HepG2 (cell line): Measurements from ENCODE around the gene IQUB. TPM values are rescaled to one million over a fixed set of nuclear protein-coding genes. Genes with fewer than 3 reads are reported as not detected.

Source experiments
- HNF1A ChIP-seq, 2 experiments: sonication (generic) in 1 of 2; formaldehyde crosslinking in 1 of 2; IDR thresholded peaks; 2 replicates each; pipeline versions ENCODE4 v1.4.0 to v1.6.1; 2016 to 2020; ENCODE audit warnings: borderline replicate concordance in 1 of 2, low read depth in 1 of 2, mild to moderate bottlenecking in 1 of 2, missing genetic modification reagents in 1 of 2
- PBX3 ChIP-seq: sonication (generic); formaldehyde crosslinking; IDR thresholded peaks from 2 replicates; pipeline ENCODE4 v1.8.1; 2023; ENCODE audit warnings: missing genetic modification reagents, inconsistent platforms, borderline replicate concordance
- RNF219 ChIP-seq: sonication (generic); formaldehyde crosslinking; IDR thresholded peaks from 2 replicates; pipeline ENCODE4 v1.5.0; 2020; ENCODE audit warnings: mild to moderate bottlenecking, missing genetic modification reagents
- ZNF225 ChIP-seq: sonication (generic); formaldehyde crosslinking; IDR thresholded peaks from 2 replicates; pipeline ENCODE4 v1.4.0; 2020; ENCODE audit warnings: mild to moderate bottlenecking, missing genetic modification reagents
- ZNF557 ChIP-seq: sonication (generic); formaldehyde crosslinking; IDR thresholded peaks from 2 replicates; pipeline ENCODE4 v1.4.0; 2020; ENCODE audit warnings: missing genetic modification reagents
- ZNF790 ChIP-seq: sonication (generic); formaldehyde crosslinking; IDR thresholded peaks from 2 replicates; pipeline ENCODE4 v1.8.0; 2022; ENCODE audit warnings: missing genetic modification reagents, mild to moderate bottlenecking, borderline replicate concordance
- polyA plus RNA-seq, 8 experiments: library from polyadenylated mRNA; depleted of rRNA in 3 of 8; stranded (reverse) in 7 of 8; unstranded in 1 of 8; fragments of >200 nt; fragmentation: Illumina TruSeq in 4 of 8; extraction: Trizol in 4 of 8; gene quantifications; 2 replicates each; pipeline versions ENCODE4 v1.2.1 to v1.2.3, GENCODE V29; 2011 to 2016; ENCODE audit warnings: low read depth in 4 of 8, missing spikeins in 1 of 8, mixed read lengths in 1 of 8; ENCODE audit not compliant: insufficient read depth in 1 of 8
- total RNA-seq, 5 experiments: library from RNA; depleted of rRNA; stranded (reverse); fragments of >200 nt; fragmentation: Illumina TruSeq; extraction: Trizol; gene quantifications; 2 replicates each; pipeline ENCODE4 v1.2.3, GENCODE V29; 2016; ENCODE audit warnings: low read depth in 1 of 5

The IQUB gene
- total and polyA plus RNA-seq, 2 of the 13 experiments (the other 11 are each of a cell fraction or from before 2014, with no cell fraction given) = 0.07 TPM; not detected in 1

GRCh38 chr7:123553159-123553558 lies 18.8 kb upstream of the IQUB start (continued):
- no peak for TF ChIP-seq HNF1A (IDR thresholded peaks at IDR 0.05; ENCODE audit: low read depth)
- no peak for TF ChIP-seq HNF1A (CRISPR knock-in tag; IDR thresholded peaks at IDR 0.05; ENCODE audit: borderline replicate concordance)
- TF ChIP-seq RNF219 (CRISPR knock-in tag) = no peak
- no peak for TF ChIP-seq PBX3 (CRISPR knock-in tag)
- TF ChIP-seq ZNF557 (CRISPR knock-in tag) = no peak
- TF ChIP-seq ZNF225 (CRISPR knock-in tag) = no peak
- TF ChIP-seq ZNF790 (CRISPR knock-in tag) = no peak
